ENCODE results near the gene TFDP1. TPM values are rescaled to one million over a fixed set of nuclear protein-coding genes. Genes with fewer than 3 reads are reported as not detected.

Gene TFDP1
- total and polyA plus RNA-seq, 10 donors, result 21.7 to 91.7 (median 51.7) TPM

DNA sequence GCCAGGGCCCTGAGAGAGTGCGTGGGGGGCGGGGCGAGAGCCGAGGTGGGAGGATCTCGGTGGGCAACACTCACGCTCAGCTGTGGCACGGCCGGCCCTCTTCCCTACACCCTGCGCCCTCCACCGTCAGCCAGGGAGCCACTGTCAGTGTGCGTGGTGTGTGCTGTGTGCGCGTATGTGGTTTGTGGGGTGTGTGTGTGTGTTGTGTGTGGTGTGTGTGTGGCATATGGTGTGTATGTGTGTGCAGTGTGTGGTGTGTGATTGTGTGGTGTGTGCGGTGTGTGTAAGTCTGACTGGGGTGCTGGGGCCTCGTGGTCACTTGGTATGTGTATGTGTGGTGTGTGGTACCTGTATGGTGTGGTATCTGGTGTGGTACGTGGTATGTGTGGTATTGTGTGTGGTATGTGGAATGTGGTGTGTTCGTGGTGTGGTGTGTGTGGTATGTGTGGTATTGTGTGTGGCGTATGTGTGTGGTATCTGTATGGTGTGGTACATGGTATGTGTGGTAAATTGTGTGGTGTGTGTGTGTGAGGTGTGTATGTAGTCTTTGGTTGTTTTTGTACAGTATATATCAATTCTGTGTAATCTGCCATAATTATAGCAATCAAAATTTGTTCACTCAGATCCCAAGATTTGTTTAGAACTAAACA lies 87.6 kb downstream of the TFDP1 start:
- TF ChIP-seq, protein P1, sequence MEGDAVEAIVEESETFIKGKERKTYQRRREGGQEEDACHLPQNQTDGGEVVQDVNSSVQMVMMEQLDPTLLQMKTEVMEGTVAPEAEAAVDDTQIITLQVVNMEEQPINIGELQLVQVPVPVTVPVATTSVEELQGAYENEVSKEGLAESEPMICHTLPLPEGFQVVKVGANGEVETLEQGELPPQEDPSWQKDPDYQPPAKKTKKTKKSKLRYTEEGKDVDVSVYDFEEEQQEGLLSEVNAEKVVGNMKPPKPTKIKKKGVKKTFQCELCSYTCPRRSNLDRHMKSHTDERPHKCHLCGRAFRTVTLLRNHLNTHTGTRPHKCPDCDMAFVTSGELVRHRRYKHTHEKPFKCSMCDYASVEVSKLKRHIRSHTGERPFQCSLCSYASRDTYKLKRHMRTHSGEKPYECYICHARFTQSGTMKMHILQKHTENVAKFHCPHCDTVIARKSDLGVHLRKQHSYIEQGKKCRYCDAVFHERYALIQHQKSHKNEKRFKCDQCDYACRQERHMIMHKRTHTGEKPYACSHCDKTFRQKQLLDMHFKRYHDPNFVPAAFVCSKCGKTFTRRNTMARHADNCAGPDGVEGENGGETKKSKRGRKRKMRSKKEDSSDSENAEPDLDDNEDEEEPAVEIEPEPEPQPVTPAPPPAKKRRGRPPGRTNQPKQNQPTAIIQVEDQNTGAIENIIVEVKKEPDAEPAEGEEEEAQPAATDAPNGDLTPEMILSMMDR (IDR thresholded peaks at IDR 0.05 in 8 of 11, conservative IDR thresholded peaks at IDR 0.05 in 3 of 11), result no peak
- no peak for TF ChIP-seq POLR2AphosphoS5 (IDR thresholded peaks at IDR 0.05)
- no peak for TF ChIP-seq POLR2A (IDR thresholded peaks at IDR 0.05)
- 84 to 88% (median 87%) methylated on average over 18 of the region's 18 CpGs for WGBS, 5 donors

More for the DNA sequence above, 87.6 kb downstream of the TFDP1 start:
- Histone ChIP-seq H3K27me3 (replicated peaks in 1 of 7) (peaks cover 0 to 6% (median 0%) of the 10 kb centered on the region in 7 donors), H3K9me3 (no peaks in the 10 kb centered on the region), H3K27ac (no peak overlapping the region), H3K36me3 (no peaks in the 10 kb centered on the region), H3K4me3 (no peak overlapping the region), H3K4me1 (no peaks in the 10 kb centered on the region)
- intact Hi-C loops (cut with DNase I; ENCODE audit: low total_unique reads), result no loop called here
- DNase-seq, result peak; percentile 66

Other genes starting within 250 kb of the TFDP1 start
- gene GRTP1, start 220.6 kb upstream of the TFDP1 start, total RNA-seq, result 10 to 100 TPM in 1 of 7 donors, 1 to 10 TPM in 6; 4.0 to 10.5 (median 6.1) TPM
- gene GRTP1, start 220.6 kb upstream of the TFDP1 start, polyA plus RNA-seq, result 1 to 10 TPM; 2.0 to 5.5 (median 2.3) TPM
- gene ADPRHL1, start 131.3 kb upstream of the TFDP1 start, total RNA-seq, result 1 to 10 TPM in 6 of 7 donors, under 1 TPM in 1; 0.74 to 4.3 (median 2.0) TPM
- 1 to 10 TPM in 1 of 3 donors, under 1 TPM in 2; 0.52 to 1.1 (median 0.68) TPM for gene ADPRHL1, start 131.3 kb upstream of the TFDP1 start, polyA plus RNA-seq
- gene DCUN1D2, start 94.0 kb upstream of the TFDP1 start, total RNA-seq, result 10 to 100 TPM; 22.7 to 33.1 (median 26.3) TPM
- 10 to 100 TPM in 2 of 3 donors, 1 to 10 TPM in 1; 6.3 to 12.7 (median 11.1) TPM for gene DCUN1D2, start 94.0 kb upstream of the TFDP1 start, polyA plus RNA-seq
- under 1 TPM in 3 of 7 donors, not detected in 4; 0.32 to 0.46 (median 0.43) TPM for gene ATP4B, start 73.4 kb downstream of the TFDP1 start, total RNA-seq
- under 1 TPM; 0.09 to 0.15 (median 0.13) TPM for gene ATP4B, start 73.4 kb downstream of the TFDP1 start, polyA plus RNA-seq
- not detected for gene GRK1, start 82.5 kb downstream of the TFDP1 start, total RNA-seq
- not detected for gene GRK1, start 82.5 kb downstream of the TFDP1 start, polyA plus RNA-seq
- gene TMEM255B, start 174.5 kb downstream of the TFDP1 start, total RNA-seq, result 10 to 100 TPM in 6 of 7 donors, 1 to 10 TPM in 1; 5.7 to 26.9 (median 22.2) TPM
- gene TMEM255B, start 174.5 kb downstream of the TFDP1 start, polyA plus RNA-seq, result 10 to 100 TPM in 2 of 3 donors, 1 to 10 TPM in 1; 6.0 to 13.0 (median 10.3) TPM

Data from spleen (tissue), 11 donors.